Superior temporal gyrus (tissue), 1 donor: ENCODE results near the gene FAM89B.
"Not testable (repeated sequence)": the region's sequence is repeated elsewhere in the genome, so short reads cannot be mapped to it uniquely, and the experiment has no call there.

ENCODE experiments used
- DNase-seq: peaks from one replicate; pipeline ENCODE4 v3.0.0-alpha.2; 2016; ENCODE audit errors: extremely low spot score

Gene FAM89B

GRCh38 chr11:65572356-65573051 lies at the start of gene FAM89B:
Gene FAM89B (plus strand): TSS chr11:65572538. CDS start chr11:65572670, 132 bp downstream.
- DNase-seq: peak; percentile 82

- peak; percentile 45 for DNase-seq
These were observed 49.4 kb upstream of the FAM89B start for GRCh38 chr11:65522718-65523630.

- not testable (repeated sequence) for DNase-seq
These were observed 48.7 kb upstream of the FAM89B start for GRCh38 chr11:65523631-65523968.

- peak; percentile 36 for DNase-seq
These were observed 48.2 kb upstream of the FAM89B start for GRCh38 chr11:65524014-65524740.

GRCh38 chr11:65524741-65525545 lies 47.4 kb upstream of the FAM89B start, which contains the start of gene SCYL1:
Gene SCYL1 (plus strand): TSS chr11:65525083. CDS start chr11:65525154, 71 bp downstream.
- DNase-seq: peak; percentile 51

GRCh38 chr11:65525546-65526480 lies 46.5 kb upstream of the FAM89B start:
- no peak for DNase-seq

GRCh38 chr11:65526744-65527143 lies 45.6 kb upstream of the FAM89B start:
- no peak for DNase-seq

GRCh38 chr11:65528819-65529350 lies 43.5 kb upstream of the FAM89B start:
- no peak for DNase-seq

- no peak for DNase-seq
These were observed 42.7 kb upstream of the FAM89B start for GRCh38 chr11:65529475-65530156.

- DNase-seq: no peak
These were observed 42.2 kb upstream of the FAM89B start for GRCh38 chr11:65530157-65530496.

- no peak for DNase-seq
These were observed 39.8 kb upstream of the FAM89B start for GRCh38 chr11:65532388-65533064.

GRCh38 chr11:65535102-65535501 lies 37.2 kb upstream of the FAM89B start:
- no peak for DNase-seq

GRCh38 chr11:65536412-65537295 lies 35.7 kb upstream of the FAM89B start:
- no peak for DNase-seq

- DNase-seq: no peak
These were observed 35.1 kb upstream of the FAM89B start for GRCh38 chr11:65537296-65537597.

- no peak for DNase-seq
These were observed 34.6 kb upstream of the FAM89B start for GRCh38 chr11:65537620-65538231.

GRCh38 chr11:65538232-65538914 lies 34.0 kb upstream of the FAM89B start:
- DNase-seq: no peak
